Chondrocyte (in vitro differentiated cells): ENCODE results near the gene TIMMDC1. TPM values are rescaled to one million over a fixed set of nuclear protein-coding genes. Genes with fewer than 3 reads are reported as not detected.
"Not testable (repeated sequence)": the region's sequence is repeated elsewhere in the genome, so short reads cannot be mapped to it uniquely, and the experiment has no call there.

ENCODE experiments used
- DNase-seq: peaks from one replicate; pipeline ENCODE4 v3.0.0; 2021; ENCODE audit warnings: mixed read lengths, low spot score
- H3K27ac Mint-ChIP-seq: one replicate; pipeline ENCODE4 v1.8.0; 2021; ENCODE audit warnings: mild to moderate bottlenecking, moderate library complexity, mixed read lengths; ENCODE audit not compliant: unreplicated experiment
- H3K27me3 Mint-ChIP-seq: 2 replicates; pipeline ENCODE4 v1.8.0; 2021; ENCODE audit warnings: low read depth, mixed read lengths
- H3K36me3 Mint-ChIP-seq: 2 replicates; pipeline ENCODE4 v1.8.0; 2021; ENCODE audit warnings: low read depth, mixed read lengths
- H3K4me1 Mint-ChIP-seq: 2 replicates; pipeline ENCODE4 v1.8.0; 2021; ENCODE audit warnings: low read depth, mild to moderate bottlenecking, mixed read lengths
- H3K4me3 Mint-ChIP-seq: one replicate; pipeline ENCODE4 v1.8.0; 2021; ENCODE audit warnings: mild to moderate bottlenecking, moderate library complexity, mixed read lengths; ENCODE audit not compliant: unreplicated experiment
- H3K9me3 Mint-ChIP-seq: 2 replicates; pipeline ENCODE4 v1.8.0; 2021; ENCODE audit warnings: low read depth, mixed read lengths
- total RNA-seq: library from RNA; stranded (reverse); gene quantifications from 3 replicates; pipeline ENCODE4 v1.2.1, GENCODE V29; 2021
- TF ChIP-seq, protein P1 (sequence below): fragments of 200-600 bp; sonication (generic); IDR thresholded peaks from 2 replicates; pipeline ENCODE4 v1.5.0; 2021; ENCODE audit warnings: antibody characterized with exemption, mild to moderate bottlenecking, moderate library complexity

TIMMDC1 gene
- total RNA-seq, 1 donor from 2014 or later = 94.8 TPM

DNA sequence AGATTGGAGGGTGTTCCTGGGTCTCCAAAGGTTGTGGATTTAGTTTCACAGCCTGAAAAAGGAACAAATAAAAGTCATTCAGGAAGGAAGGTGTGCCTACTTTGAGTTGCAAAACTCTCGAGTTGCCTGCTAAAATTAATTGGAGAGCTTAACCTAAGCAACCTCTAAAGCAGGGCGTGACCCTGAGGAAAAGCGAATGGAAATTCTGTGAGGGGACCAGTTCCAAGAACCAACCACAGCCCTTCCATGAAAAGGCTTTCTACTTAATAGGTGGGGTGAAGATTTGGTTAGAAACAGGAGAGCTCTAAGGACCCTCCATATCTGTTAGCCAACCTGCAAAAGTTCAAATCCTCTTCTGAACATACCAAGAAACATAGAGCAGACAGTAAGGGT lies 59.5 kb downstream of the TIMMDC1 start:
- Mint-ChIP-seq H3K9me3 (no peaks in the 10 kb centered on the region), H3K4me1 (peaks cover 3% of the 10 kb centered on the region), H3K27ac (no peak overlapping the region), H3K4me3 (no peak overlapping the region), H3K36me3 (no peaks in the 10 kb centered on the region), H3K27me3 (peaks cover 2% of the 10 kb centered on the region)
- no peak for DNase-seq
- TF ChIP-seq, protein P1, sequence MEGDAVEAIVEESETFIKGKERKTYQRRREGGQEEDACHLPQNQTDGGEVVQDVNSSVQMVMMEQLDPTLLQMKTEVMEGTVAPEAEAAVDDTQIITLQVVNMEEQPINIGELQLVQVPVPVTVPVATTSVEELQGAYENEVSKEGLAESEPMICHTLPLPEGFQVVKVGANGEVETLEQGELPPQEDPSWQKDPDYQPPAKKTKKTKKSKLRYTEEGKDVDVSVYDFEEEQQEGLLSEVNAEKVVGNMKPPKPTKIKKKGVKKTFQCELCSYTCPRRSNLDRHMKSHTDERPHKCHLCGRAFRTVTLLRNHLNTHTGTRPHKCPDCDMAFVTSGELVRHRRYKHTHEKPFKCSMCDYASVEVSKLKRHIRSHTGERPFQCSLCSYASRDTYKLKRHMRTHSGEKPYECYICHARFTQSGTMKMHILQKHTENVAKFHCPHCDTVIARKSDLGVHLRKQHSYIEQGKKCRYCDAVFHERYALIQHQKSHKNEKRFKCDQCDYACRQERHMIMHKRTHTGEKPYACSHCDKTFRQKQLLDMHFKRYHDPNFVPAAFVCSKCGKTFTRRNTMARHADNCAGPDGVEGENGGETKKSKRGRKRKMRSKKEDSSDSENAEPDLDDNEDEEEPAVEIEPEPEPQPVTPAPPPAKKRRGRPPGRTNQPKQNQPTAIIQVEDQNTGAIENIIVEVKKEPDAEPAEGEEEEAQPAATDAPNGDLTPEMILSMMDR = no peak

DNA sequence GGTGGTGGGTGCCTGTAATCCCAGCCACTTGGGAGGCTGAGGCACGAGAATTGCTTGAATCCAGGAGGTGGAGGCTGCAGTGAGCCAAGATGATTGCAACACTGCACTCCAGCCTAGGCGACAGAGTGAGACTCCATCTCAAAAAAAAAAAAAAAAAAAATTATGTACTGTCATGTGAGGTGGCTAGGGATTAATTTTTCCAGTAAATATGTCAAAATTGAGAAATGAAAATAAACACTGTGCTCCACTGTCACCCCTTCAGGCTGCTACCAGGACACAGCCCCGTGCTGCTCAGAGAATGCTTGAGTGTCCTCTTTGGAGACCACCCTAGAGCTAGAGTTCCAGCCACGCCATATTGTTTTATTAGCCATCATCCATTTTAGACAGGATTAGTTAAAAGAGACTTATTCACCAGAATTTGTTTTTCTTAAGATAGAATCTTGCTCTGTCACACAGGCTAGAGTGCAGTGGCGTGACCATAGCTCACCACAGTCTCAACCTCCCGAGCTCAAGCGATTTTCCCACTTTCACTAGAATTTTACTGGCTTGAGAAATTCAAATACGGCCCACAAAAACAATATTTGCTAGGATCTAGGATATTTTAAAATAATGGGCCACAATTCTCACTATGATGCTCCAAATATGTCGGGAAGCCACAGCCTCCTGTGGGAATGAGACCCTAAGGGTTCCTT lies 60.4 kb downstream of the TIMMDC1 start:
- Mint-ChIP-seq H3K27me3 (peaks cover under 1% of the 10 kb centered on the region), H3K4me1 (peaks cover 3% of the 10 kb centered on the region), H3K27ac (no peak overlapping the region), H3K9me3 (no peaks in the 10 kb centered on the region), H3K36me3 (no peaks in the 10 kb centered on the region), H3K4me3 (no peak overlapping the region)
- DNase-seq = no peak
- TF ChIP-seq, protein P1 = no peak

DNA sequence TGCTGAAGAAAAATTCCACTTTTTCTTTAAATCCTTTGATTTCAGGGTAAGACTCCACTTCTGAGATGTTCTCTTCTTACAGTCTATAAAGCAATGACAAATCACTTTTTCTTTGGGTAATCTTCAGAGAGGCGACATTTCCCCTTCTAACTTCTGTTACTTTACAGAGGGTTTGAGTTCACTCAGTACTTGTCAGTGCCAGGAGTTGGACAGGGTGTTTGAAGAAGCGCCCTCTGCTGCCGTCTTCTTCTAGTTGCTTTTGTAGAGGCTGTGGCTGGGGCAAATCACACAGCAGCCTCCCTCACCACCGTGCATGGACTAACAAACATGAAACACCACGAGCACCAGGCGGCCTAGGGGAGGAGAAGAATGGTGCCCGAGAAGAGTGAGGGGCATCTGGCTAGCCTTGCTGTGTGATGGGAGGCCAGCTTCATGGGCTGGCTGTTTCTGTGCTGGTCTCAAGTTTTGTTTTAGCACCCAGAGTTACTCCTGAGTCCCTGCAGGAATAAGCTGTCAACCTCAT lies 61.2 kb downstream of the TIMMDC1 start, which contains the start of gene CD80:
Gene CD80 (minus strand): TSS at position 174 of the 523 bp plus-strand sequence. CDS start 1,886 bp downstream, outside the sequence.
- no peak for DNase-seq
- no peaks in the 10 kb centered on the region for H3K9me3 Mint-ChIP-seq
- no peak within 1 kb of the TSS for H3K27ac Mint-ChIP-seq
- H3K27me3 Mint-ChIP-seq = no peaks in the 10 kb centered on the region
- no peak within 1 kb of the TSS for H3K4me3 Mint-ChIP-seq
- H3K36me3 Mint-ChIP-seq = no peaks in the 10 kb centered on the region
- peaks cover 3% of the 10 kb centered on the region for H3K4me1 Mint-ChIP-seq
- TF ChIP-seq, protein P1 = peak; percentile 72

DNA sequence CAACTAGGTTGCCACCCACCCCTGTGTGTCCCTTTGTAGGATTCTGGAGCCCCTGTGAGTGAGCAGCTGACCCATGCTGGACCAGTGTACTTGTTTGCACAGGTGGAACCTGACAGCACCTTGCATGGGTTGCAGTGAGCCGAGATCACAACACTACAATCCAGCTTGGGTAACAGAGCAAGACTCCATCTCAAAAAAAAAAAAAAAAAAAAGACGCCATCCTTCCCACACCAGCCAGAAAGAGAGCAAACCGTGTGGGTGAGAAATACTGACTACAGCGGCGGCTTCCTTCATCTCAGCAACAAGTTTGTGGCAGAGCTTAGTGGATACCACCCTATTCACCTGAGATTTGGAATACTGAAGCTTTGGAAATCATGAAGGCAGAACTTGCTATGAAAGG lies 61.8 kb downstream of the TIMMDC1 start:
- H3K27me3 Mint-ChIP-seq = no peaks in the 10 kb centered on the region
- H3K36me3 Mint-ChIP-seq = no peaks in the 10 kb centered on the region
- H3K4me1 Mint-ChIP-seq = peaks cover 3% of the 10 kb centered on the region
- no peak overlapping the region for H3K4me3 Mint-ChIP-seq
- TF ChIP-seq, protein P1 = no peak
- H3K9me3 Mint-ChIP-seq = no peaks in the 10 kb centered on the region
- no peak for DNase-seq
- H3K27ac Mint-ChIP-seq = no peak overlapping the region

DNA sequence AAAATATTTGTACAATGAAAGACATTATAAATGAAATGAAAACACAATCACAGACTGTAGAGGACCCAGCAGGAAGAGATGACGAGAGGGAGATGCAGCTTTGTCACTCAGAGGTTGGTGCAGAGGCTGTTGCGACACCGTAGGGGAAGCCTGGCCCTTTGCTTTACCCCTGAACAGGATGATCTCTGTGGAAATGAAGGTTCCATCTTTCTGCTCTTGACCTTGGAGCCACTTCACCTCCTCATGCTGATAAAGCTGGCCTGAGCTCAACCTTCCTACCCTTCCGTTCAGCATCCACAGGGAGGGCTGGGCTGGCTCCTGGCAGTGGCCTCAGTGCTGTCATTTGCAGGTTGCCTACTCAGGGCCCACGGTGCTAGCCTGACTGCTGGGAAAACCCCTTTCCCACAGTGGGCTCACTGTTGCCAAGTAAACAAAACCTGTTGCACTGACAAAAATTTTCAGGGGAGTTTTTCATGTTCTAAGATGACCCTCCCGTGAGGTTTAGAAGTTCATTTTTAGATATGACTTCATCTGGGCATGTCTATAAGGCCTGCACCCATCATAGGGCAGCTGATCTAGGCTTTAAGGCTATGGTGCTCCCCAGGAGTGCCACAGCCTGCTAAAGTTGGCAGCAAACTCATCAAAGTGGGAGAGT lies 64.1 kb downstream of the TIMMDC1 start:
- no peak overlapping the region for H3K4me3 Mint-ChIP-seq
- H3K4me1 Mint-ChIP-seq = peaks cover 3% of the 10 kb centered on the region
- peaks cover 3% of the 10 kb centered on the region for H3K36me3 Mint-ChIP-seq
- peaks cover 9% of the 10 kb centered on the region for H3K27me3 Mint-ChIP-seq
- no peak overlapping the region for H3K27ac Mint-ChIP-seq
- H3K9me3 Mint-ChIP-seq = no peaks in the 10 kb centered on the region
- DNase-seq = no peak
- TF ChIP-seq, protein P1 = no peak

DNA sequence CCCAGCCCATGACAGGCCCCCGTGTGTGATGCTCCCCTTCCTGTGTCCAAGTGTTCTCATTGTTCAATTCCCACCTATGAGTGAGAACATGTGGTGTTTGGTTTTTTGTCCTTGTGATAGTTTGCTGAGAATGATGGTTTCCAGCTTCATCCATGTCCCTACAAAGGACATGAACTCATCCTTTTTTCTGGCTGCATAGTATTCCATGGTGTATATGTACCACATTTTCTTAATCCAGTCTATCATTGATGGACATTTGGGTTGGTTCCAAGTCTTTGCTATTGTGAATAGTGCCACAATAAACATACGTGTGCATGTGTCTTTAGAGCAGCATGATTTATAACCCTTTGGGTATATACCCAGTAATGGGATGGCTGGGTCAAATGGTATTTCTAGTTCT lies 65.0 kb downstream of the TIMMDC1 start:
- not testable (repeated sequence) for H3K27ac Mint-ChIP-seq, DNase-seq, H3K4me3 Mint-ChIP-seq, H3K9me3 Mint-ChIP-seq, H3K4me1 Mint-ChIP-seq, H3K36me3 Mint-ChIP-seq
- peaks cover 13% of the 10 kb centered on the region for H3K27me3 Mint-ChIP-seq
